Measurements from ENCODE around the gene STIL.
"Not testable (repeated sequence)": the region's sequence is repeated elsewhere in the genome, so short reads cannot be mapped to it uniquely, and the experiment has no call there.

Gene STIL

DNA sequence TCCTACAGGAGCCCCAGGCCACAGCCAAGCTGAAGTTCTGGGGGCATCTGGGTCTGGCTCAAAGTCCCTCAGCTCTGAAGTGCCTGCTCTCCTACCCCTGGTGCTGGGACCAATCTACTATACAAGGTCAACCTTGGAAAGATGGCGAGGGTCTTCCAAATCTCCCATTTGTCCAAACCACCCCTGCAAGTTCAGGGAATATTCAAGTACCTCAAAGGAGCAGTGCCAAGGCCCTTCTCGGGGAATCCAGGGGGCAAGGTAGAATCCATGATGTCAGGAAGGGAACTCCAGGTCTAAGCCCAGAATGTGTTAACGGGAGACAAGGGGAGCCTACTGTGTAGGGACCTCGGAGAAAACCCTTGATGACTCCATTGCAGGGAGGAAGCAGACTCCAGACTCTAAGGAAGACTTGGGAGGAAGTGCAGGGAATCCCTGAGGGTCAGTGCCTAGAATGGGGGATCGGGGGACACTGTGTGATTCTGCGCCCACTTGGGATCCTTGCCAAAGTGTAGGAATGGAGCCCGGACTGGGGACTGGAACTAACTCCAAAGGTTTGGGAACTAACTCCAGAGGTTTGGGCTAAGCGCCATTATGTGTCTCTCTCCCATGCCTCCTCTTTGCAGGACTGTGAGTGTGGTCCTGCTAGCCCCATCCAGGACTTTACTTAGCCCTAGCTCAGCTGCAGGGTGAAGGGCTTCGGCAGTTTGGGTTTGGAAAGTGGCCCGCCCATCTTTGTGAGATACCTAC lies 90.6 kb downstream of the STIL start:
- DNase-seq (ENCODE audit: low read depth in 1 of 2, low spot score in 1 of 2) = no peak

GRCh38 chr1:47222476-47222875 lies 91.5 kb downstream of the STIL start:
- DNase-seq (ENCODE audit: low read depth in 1 of 2, low spot score in 1 of 2) = no peak

DNA sequence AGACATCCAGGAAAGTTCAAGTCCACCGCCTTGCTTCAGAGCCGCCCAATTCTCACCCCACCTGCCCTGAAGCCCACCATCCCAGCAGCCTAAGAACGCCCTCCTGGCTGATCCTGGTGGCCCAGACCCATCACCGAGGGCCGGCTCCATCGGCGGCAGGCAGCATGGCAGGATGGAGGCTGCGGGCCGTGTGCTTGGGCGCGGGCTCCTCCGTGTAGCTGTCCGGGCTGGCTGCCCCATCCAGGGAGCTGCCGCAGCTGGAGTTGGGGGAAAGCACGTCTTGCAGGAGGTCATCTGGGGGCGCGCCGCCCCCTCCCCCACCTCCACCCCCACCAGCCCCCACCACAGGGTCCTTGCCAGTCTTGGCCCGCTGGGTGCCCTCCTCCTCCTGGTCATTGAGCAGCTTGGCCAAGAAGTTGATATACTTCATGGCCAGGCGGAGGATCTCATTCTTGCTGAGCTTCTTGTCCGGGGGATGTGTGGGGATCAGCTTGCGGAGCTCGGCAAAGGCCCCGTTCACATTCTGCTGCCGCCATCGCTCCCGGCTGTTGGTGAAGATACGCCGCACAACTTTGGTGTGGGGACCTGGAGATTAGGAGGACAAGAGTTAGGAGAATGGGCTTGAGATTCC lies 94.2 kb downstream of the STIL start:
- DNase-seq (ENCODE audit: low read depth in 1 of 2, low spot score in 1 of 2) = no peak

- DNase-seq (ENCODE audit: low read depth in 1 of 2, low spot score in 1 of 2) = no peak
Observed at GRCh38 chr1:47219001-47219400, 94.9 kb downstream of the STIL start.

- no peak for DNase-seq (ENCODE audit: low read depth in 1 of 2, low spot score in 1 of 2)
Observed at GRCh38 chr1:47216278-47217059, 97.5 kb downstream of the STIL start.

GRCh38 chr1:47215713-47216112 lies 98.2 kb downstream of the STIL start:
- DNase-seq (ENCODE audit: low read depth in 1 of 2, low spot score in 1 of 2) = no peak

- no peak for DNase-seq (ENCODE audit: low read depth in 1 of 2, low spot score in 1 of 2)
Observed at GRCh38 chr1:47214549-47214948, 99.4 kb downstream of the STIL start.

- DNase-seq (ENCODE audit: low read depth in 1 of 2, low spot score in 1 of 2) = no peak
Observed at GRCh38 chr1:47213230-47213963, 100.5 kb downstream of the STIL start.

GRCh38 chr1:47212636-47213229 lies 101.2 kb downstream of the STIL start:
- DNase-seq (ENCODE audit: low read depth in 1 of 2, low spot score in 1 of 2) = no peak

- DNase-seq (ENCODE audit: low read depth in 1 of 2, low spot score in 1 of 2) = no peak
Observed at GRCh38 chr1:47211796-47212269, 102.1 kb downstream of the STIL start.

DNA sequence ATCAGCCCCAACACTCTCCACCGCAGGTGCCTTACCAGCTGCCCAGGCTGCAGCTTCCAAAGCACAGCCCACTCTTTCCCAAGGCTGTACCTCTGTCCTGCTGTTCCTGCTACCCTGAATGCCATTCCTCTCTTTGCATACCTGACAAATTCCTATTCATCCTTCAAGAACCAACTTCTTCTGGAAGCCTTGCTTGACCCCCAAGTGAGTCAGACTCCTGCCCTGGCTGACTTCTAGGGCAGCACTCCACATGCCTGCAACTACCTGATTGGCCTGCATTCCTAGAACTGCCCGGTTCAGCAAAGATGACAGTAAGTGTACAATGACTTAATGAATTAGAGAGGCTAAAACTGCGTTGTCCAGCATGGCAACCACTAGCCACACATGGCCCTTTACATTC lies 103.3 kb downstream of the STIL start:
- no peak for DNase-seq (ENCODE audit: low read depth in 1 of 2, low spot score in 1 of 2)

- no peak for DNase-seq (ENCODE audit: low read depth in 1 of 2, low spot score in 1 of 2)
Observed at GRCh38 chr1:47209725-47210325, 104.1 kb downstream of the STIL start.

DNA sequence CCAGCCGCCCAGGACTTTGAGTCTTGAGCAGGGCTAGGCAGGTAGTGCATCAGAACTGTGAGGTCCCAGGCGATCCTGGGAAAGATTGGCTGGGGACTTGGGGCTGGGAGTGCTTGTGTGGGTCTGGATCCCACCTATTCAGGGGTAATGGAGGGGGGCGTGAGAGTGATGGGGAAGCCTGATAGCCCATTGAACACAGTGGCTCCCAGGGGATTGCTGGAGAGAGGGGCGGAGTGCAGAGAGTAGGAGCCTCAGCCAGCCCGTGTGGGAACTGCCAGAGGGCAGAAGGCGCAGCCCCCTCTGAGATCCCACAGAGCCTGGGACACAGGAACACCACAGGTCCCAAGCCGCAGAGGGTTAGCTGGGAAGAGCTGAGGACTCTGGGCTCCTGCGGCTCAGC lies 104.9 kb downstream of the STIL start:
- no peak for DNase-seq (ENCODE audit: low read depth in 1 of 2, low spot score in 1 of 2)

DNA sequence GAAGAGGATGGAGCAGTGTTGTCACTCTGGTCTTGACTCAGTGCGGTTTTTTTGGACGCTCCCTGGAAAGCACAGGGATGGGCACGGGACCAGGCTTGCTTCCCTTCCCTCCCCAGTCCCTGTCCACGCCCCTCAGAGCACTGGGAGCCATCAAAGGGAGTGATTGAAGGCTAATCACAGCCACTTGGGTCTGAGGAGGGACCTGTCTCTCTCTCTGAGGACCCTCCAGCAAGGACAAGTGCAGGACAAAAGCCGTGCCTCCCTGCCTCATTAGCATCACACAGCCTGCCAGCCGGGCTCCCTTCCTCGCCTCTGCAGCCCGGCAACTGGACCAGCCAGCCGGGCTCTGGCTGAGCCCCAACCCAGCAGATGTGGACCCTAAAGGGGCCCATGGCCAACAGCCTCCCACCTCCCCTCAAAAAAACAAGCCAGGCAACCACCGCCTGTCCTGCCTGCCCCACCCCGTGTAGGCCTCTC lies 105.5 kb downstream of the STIL start:
- DNase-seq (ENCODE audit: low read depth in 1 of 2, low spot score in 1 of 2) = no peak

DNA sequence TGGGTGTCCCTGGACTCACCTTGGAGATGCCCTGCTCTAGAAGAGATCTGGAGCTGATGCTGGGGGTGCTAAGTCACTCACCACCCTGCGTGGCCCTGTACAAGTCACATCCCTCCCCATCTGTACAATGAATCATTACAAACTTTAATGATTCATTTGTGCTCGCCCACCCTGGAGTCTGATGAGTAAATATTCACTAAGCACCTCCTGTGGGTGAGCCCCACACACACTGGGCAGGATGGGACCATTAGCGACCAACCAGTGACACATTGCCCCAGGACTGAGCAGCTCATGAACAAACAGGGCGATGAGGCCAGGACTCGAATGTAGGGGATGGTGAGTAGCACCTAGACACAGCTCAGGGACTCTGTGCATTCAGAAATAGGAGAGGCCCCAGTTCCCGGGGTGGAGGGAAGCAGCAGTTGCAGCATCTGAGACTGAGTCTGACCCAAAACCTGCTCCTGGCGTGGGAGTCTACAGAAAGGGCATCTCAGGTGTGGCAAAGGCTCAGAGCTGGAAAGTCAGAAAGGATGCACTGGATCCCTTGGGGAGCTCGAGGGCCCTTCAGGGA lies 106.1 kb downstream of the STIL start:
- no peak for DNase-seq (ENCODE audit: low read depth in 1 of 2, low spot score in 1 of 2)

DNA sequence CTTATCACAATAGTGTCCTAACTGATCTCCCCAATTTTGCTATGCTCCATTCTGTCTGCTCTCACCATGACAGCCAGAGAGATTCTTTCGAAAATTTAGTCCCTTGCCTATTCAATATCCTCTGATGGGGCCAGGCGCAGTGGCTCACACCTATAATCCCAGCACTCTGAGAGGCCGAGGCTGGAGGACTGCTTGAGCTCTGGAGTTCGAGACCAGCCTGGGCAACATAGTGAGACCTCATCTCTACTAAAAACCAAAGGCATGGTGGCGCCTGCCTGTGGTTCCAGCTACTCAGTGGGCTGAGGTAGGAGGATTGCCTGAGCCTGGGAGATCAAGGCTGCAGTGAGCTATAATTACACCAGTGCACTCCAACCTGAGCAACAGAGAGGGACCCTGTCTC lies 108.0 kb downstream of the STIL start:
- no peak for DNase-seq (ENCODE audit: low read depth in 1 of 2, low spot score in 1 of 2)

- DNase-seq (ENCODE audit: low read depth in 1 of 2, low spot score in 1 of 2) = not testable (repeated sequence)
Observed at GRCh38 chr1:47203504-47203903, 110.4 kb downstream of the STIL start.

DNA sequence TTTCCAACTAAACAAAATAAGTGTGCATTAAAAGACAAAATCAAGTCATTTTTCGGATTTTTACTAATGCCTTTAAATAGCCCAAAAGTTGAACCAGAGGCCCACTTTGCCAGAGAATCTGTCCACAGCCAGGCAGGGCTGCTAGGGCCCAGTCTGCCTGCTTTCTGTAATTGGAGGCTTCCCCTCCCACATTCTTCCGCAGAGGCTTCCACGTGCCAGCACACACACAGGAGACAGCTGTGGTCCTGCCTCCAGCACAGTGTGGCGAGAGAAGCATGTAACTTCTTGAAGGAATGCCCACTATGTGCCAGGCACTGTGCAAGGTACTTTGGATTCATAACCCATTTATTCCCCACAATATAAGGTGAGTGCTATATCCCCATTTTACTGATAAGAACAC lies 112.8 kb downstream of the STIL start:
- DNase-seq (ENCODE audit: low read depth in 1 of 2, low spot score in 1 of 2) = no peak

Data from activated CD4-positive, alpha-beta T cell treated with anti-CD3 and anti-CD28 coated beads, Interleukin-2, amount 50 U/mL, for 24 hours (primary cell).